GM12873 (cell line): ENCODE data around the gene RNASE13.

Experiments used
- CTCF ChIP-seq: IDR thresholded peaks from 2 replicates; pipeline ENCODE4 v1.5.1; 2012; ENCODE audit warnings: low read depth, mild to moderate bottlenecking, moderate library complexity, low read length, control low read depth; ENCODE audit not compliant: insufficient read depth; ENCODE audit errors: missing control alignments

Gene RNASE13

GRCh38 chr14:21070610-21071224 is 36.1 kb upstream of the RNASE13 start:
- no peak for TF ChIP-seq CTCF

- TF ChIP-seq CTCF = no peak
Observed at GRCh38 chr14:21070083-21070609, 35.5 kb upstream of the RNASE13 start, which contains the start of gene ARHGEF40. Gene ARHGEF40, plus strand, starts transcription at chr14:21070304. Its CDS starts 93 bp downstream, at chr14:21070397.

- TF ChIP-seq CTCF = no peak
Observed at GRCh38 chr14:21069388-21070082, 34.9 kb upstream of the RNASE13 start.

- peak; percentile 51 for TF ChIP-seq CTCF
Observed at GRCh38 chr14:21068521-21069387, 34.1 kb upstream of the RNASE13 start.

- TF ChIP-seq CTCF = peak; percentile 43
Observed at GRCh38 chr14:21066882-21067502, 32.4 kb upstream of the RNASE13 start.

GRCh38 chr14:21063479-21063878 is 28.9 kb upstream of the RNASE13 start:
- no peak for TF ChIP-seq CTCF
